Measurements from ENCODE around the gene SPATA18.
"Not testable (repeated sequence)": the region's sequence is repeated elsewhere in the genome, so short reads cannot be mapped to it uniquely, and the experiment has no call there.

SPATA18 gene

GRCh38 chr4:52052475-52052780 is 1.3 kb downstream of the SPATA18 start:
- DNase-seq = no peak

GRCh38 chr4:52054254-52054653 is 3.1 kb downstream of the SPATA18 start:
- DNase-seq = no peak

GRCh38 chr4:52057196-52057595 is 6.1 kb downstream of the SPATA18 start:
- no peak for DNase-seq

DNA sequence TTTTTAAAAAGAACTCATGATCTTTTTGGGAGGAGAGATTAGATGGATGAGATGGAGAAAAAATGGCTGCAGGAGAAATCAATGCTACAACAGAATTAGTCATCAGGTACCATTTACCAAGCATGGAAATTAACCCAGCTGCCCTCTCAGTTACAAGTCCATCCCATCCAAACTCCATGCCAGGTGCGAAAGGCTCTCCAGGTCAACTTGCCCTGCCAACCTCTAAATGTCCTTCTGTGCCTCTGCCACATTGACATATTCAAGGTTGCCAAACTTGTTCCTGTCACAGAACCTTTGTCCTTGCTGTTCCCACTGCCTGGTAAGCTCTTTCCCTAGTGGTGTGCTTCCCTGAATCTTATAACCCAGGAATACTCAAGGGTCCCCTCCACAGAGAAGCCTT is 7.2 kb downstream of the SPATA18 start:
- DNase-seq = no peak

- no peak for DNase-seq
Measured at GRCh38 chr4:52059372-52059771, 8.3 kb downstream of the SPATA18 start.

- no peak for DNase-seq
Measured at GRCh38 chr4:52069571-52069970, 18.5 kb downstream of the SPATA18 start.

GRCh38 chr4:52071791-52072546 is 20.9 kb downstream of the SPATA18 start:
- no peak for DNase-seq

GRCh38 chr4:52076731-52077130 is 25.6 kb downstream of the SPATA18 start:
- DNase-seq = no peak

- no peak for DNase-seq
Measured at GRCh38 chr4:52079659-52080058, 28.6 kb downstream of the SPATA18 start.

- no peak for DNase-seq
Measured at GRCh38 chr4:52081216-52081615, 30.1 kb downstream of the SPATA18 start.

GRCh38 chr4:52086425-52086824 is 35.3 kb downstream of the SPATA18 start:
- not testable (repeated sequence) for DNase-seq

GRCh38 chr4:52091801-52092200 is 40.7 kb downstream of the SPATA18 start:
- no peak for DNase-seq

GRCh38 chr4:52093466-52093865 is 42.4 kb downstream of the SPATA18 start:
- DNase-seq = no peak

GRCh38 chr4:52094376-52095145 is 43.5 kb downstream of the SPATA18 start:
- no peak for DNase-seq

DNA sequence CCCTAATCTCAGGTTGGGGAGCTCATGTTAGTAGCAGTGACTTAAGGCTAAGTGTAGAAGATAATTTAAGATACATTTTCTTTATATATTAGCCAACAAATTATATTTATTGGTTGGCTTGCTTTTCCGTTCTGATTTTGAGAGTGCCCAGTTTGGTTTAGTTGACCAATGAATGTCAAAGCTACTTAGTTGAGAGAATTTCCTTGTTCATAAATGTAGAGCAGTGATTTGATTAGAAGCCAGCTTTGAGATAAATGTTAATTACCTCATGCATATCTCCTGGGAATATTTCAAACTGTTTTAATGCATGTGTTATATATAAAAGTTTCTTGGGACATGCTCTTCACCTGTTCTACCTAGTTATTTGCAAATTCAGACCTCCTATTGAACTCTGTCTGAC is 44.3 kb downstream of the SPATA18 start:
- DNase-seq = no peak

DNA sequence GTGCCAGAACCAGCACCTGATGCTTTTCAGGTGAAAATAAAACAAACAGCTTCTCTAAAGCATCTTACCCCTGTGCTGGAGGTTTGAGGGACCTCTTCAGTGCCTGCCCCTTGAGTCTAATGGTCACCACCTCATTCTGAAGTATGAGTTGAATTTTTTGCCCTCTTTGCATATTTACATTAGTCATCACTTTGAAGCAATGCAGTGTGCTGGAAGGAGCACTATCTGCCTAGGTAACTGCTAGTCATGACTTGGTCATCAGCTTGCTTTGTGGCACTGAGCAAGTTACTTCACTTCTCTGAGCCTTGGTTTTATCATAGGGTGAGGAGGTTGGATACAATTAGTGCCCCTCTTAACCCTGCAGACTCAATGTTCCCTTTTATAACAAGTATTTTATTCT is 44.9 kb downstream of the SPATA18 start:
- DNase-seq = no peak

DNA sequence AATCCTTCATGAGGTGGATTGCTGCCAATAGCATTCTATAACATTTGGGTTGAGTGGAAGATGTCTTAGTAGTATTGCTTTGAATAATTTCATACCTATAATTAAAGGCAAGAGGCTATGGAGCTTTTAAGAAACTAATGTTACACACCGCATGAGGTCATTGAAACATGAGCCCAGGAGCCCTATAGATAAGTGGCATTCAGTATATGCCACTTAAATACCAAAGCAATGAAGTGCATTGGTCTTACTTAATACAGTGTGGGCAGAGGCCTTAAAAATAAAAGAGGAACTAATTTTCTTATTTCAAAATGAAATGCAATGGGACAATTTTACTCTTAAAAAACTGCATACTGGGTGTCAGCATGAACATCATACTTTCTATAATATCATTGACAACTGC is 47.5 kb downstream of the SPATA18 start:
- DNase-seq = peak in 1 of 2 experiments; percentile 7

DNA sequence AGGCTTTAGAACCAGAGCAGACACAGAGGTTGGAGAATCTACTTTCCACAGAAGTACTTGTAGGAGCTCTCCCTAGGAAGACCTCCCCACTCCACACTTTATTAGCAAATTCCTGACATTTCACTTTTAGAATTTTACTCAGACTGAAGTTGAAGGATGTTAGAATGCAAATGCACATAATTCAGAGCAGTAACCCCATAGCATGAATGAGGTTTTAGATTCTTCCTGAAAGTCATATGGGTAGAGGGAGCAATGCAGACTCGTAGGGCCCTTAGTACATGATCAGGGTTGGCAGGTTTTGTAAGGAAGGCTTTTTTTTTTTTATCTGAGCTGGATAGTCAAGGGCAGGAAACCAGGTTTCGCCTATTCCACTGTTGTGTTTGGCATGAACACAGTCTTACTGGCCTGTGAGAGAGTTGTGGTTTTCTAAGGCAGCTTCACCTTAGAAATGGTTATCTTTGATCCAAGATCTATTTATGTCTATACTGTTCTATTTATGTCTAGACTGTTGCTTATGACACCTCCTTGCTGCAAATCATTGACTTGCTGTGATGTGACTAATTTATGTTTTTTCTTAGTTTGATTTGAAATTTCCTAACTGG is 48.9 kb downstream of the SPATA18 start:
- no peak for DNase-seq

DNA sequence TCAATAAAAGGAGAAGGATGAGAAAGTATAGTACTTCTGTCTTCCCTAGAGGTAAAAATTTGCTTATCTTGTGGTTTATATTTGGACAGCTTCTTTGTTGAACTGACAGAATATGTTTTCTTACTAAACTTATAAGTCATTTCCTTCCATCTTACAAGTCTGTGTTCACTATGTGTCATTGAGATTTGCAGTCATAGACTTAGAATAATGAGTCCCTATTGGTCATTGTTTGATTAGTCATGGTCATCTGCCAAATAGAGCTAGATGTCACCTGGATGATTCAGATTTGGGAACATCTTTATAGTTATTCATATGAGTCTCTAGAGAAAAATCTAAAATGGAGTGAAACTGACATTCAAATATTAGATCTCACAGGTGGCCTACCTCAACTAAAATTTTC is 51.5 kb downstream of the SPATA18 start:
- DNase-seq = no peak

- no peak for DNase-seq
Measured at GRCh38 chr4:52103319-52103718, 52.2 kb downstream of the SPATA18 start.

DNA sequence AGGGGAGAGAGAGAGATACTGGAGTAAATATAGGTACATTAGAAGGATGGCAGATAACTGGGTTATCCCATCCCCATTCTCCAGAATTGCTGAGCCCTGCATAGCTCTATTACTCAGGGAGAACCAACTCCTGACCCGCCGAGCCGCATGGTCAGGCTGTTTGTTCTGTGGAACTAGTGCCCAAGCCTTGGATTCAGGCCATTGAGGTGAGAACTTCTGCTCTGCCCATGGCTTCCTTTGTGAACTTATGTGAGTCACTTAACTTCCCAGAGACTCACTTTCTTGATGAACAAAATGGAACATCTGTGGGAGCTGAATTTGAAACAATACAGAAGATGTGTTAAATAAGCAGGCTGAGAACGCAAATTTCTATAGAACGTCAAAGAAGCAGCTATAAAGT is 54.2 kb downstream of the SPATA18 start:
- DNase-seq = no peak

- no peak for DNase-seq
Measured at GRCh38 chr4:52106191-52106590, 55.1 kb downstream of the SPATA18 start.

DNA sequence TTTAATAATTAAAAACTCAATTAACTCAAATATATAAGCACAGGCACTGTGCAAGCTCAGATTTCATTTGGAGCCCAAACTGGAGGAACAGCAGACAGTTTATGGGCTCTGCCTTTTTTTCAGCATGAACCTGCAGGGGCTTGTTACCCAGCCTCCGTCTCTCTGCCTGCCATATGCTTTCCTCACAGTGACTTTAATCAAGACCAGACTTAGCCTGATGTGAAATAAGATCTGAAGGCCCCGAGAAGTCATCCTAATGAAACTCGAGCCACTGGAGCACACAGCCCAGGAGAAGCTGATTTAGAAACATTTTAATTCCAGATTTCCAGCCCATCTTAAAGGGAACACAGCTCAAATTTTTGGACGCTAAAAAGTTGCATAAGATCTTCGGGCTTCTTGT is 55.6 kb downstream of the SPATA18 start:
- no peak for DNase-seq

GRCh38 chr4:52107336-52107735 is 56.2 kb downstream of the SPATA18 start:
- no peak for DNase-seq

Measured in AML-193 (cell line).